Measurements from ENCODE around the gene AOPEP. TPM values are rescaled to one million over a fixed set of nuclear protein-coding genes. Genes with fewer than 3 reads are reported as not detected.

AOPEP gene
- total RNA-seq, 1 experiment from 2014 or later, result 89.5 TPM

DNA sequence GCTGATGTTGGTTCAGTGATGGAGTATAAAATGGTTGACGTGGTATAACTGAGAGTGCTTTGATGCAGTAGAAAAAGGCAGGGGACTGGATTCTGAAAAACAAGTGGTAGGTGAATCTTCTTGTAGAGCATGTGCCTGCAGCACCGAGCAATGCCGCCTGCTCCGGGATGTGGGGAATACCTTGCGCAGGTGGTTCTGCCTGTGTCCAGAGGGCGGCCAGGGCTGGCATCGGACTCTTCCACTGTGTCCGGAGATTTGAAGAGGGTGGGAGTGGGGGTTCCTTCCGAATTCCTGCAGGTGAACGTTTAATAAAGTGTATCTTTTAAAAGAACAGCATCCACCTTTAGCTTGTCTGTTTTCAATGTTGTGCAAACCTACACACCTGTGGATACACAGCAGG, 353.0 kb downstream of the AOPEP start:
- TF ChIP-seq CTCF (IDR thresholded peaks at IDR 0.05; ENCODE audit: unreplicated experiment), result no peak
- no peak for DNase-seq
- no TSS peak for BruUV-seq (replicated peaks)
- intact Hi-C loops (cut with micrococcal nuclease; ENCODE audit: unreplicated experiment), result no loop called here
- H3K27me3 Mint-ChIP-seq (ENCODE audit: unreplicated experiment), result no peaks in the 10 kb centered on the region
- H3K36me3 Mint-ChIP-seq (ENCODE audit: insufficient read depth, unreplicated experiment), result peaks cover 76% of the 10 kb centered on the region
- H3K9me3 Mint-ChIP-seq (ENCODE audit: low read depth, unreplicated experiment), result no peaks in the 10 kb centered on the region
- peaks cover 8% of the 10 kb centered on the region for H3K4me1 Mint-ChIP-seq (ENCODE audit: low read depth, unreplicated experiment)
- H3K4me3 Mint-ChIP-seq (ENCODE audit: low read depth, unreplicated experiment), result no peak overlapping the region
- no peak overlapping the region for H3K27ac Mint-ChIP-seq (ENCODE audit: unreplicated experiment)
- CTCF ChIA-PET, result no interaction called here

GRCh38 chr9:95080961-95081647, 354.6 kb downstream of the AOPEP start:
- no peak for DNase-seq
- Mint-ChIP-seq H3K4me3 (ENCODE audit: low read depth, unreplicated experiment) (no peak overlapping the region), H3K27me3 (ENCODE audit: unreplicated experiment) (no peaks in the 10 kb centered on the region), H3K9me3 (ENCODE audit: low read depth, unreplicated experiment) (no peaks in the 10 kb centered on the region), H3K27ac (ENCODE audit: unreplicated experiment) (no peak overlapping the region), H3K36me3 (ENCODE audit: insufficient read depth, unreplicated experiment) (peaks cover 87% of the 10 kb centered on the region), H3K4me1 (ENCODE audit: low read depth, unreplicated experiment) (peaks cover 8% of the 10 kb centered on the region)
- BruUV-seq (replicated peaks), result TSS peak; percentile 3
- CTCF ChIA-PET, result no interaction called here
- TF ChIP-seq CTCF (IDR thresholded peaks at IDR 0.05; ENCODE audit: unreplicated experiment), result no peak
- intact Hi-C loops (cut with micrococcal nuclease; ENCODE audit: unreplicated experiment), result no loop called here

DNA sequence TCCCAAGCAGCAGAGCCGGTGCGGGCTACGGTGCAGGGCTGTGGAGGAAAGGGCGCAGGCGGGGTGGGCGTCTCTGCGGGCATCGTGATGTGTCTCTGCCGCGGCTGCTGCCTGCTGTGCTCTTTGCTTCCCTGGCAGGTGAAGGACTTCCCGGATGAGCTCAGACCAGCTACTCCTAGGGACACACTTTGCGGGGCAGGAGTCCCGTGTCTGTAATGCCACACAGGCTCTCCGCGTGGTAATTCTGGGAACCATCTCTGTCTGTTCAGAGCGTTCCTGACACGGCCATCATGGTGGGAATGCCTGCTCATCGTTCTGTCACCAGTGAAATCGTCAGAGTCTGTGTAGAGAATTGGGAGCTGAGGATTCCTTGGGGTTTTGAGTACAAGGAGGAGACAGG, 355.5 kb downstream of the AOPEP start:
- BruUV-seq (replicated peaks), result no TSS peak
- intact Hi-C loops (cut with micrococcal nuclease; ENCODE audit: unreplicated experiment), result no loop called here
- H3K27ac Mint-ChIP-seq (ENCODE audit: unreplicated experiment), result no peak overlapping the region
- no peaks in the 10 kb centered on the region for H3K27me3 Mint-ChIP-seq (ENCODE audit: unreplicated experiment)
- TF ChIP-seq CTCF (IDR thresholded peaks at IDR 0.05; ENCODE audit: unreplicated experiment), result no peak
- no peaks in the 10 kb centered on the region for H3K9me3 Mint-ChIP-seq (ENCODE audit: low read depth, unreplicated experiment)
- no peak overlapping the region for H3K4me3 Mint-ChIP-seq (ENCODE audit: low read depth, unreplicated experiment)
- CTCF ChIA-PET, result no interaction called here
- peaks cover 92% of the 10 kb centered on the region for H3K36me3 Mint-ChIP-seq (ENCODE audit: insufficient read depth, unreplicated experiment)
- no peak for DNase-seq
- H3K4me1 Mint-ChIP-seq (ENCODE audit: low read depth, unreplicated experiment), result peaks cover 5% of the 10 kb centered on the region

DNA sequence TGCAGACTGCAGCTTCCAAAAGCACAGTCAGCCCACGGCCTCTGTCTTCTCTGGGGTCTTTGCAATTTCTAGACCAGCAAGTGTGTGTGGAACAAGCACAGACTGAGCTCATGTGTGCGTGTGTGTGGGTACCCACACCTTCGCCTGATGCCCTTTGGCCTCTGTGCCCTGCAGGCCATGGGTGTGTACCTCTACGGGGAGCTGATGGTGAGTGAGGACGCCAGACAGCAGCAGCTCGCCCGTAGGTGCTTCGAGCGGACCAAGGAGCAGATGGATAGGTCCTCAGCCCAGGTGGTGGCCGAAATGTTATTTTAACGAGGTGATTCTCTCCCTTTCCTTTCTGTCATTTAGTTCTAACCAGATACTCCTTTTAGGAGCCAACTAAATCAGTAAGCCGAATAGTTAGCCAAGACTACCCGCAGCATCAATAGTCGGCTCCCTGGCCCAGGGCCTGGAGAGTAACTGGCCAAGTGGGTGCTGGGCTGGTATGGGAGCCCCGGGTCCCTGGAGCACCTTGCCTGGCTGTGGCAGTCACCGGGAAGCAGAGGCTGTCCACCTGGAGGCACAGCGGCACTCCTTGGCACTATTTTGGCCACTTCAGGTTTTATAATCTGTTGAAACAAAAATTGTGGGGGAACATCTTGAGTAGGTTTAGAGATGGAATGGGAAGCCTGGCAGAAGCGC, 356.0 kb downstream of the AOPEP start:
- intact Hi-C loops (cut with micrococcal nuclease; ENCODE audit: unreplicated experiment), result no loop called here
- no peak for TF ChIP-seq CTCF (IDR thresholded peaks at IDR 0.05; ENCODE audit: unreplicated experiment)
- no peak for DNase-seq
- H3K27me3 Mint-ChIP-seq (ENCODE audit: unreplicated experiment), result no peaks in the 10 kb centered on the region
- BruUV-seq (replicated peaks), result no TSS peak
- peaks cover 90% of the 10 kb centered on the region for H3K36me3 Mint-ChIP-seq (ENCODE audit: insufficient read depth, unreplicated experiment)
- H3K4me1 Mint-ChIP-seq (ENCODE audit: low read depth, unreplicated experiment), result no peaks in the 10 kb centered on the region
- no peaks in the 10 kb centered on the region for H3K9me3 Mint-ChIP-seq (ENCODE audit: low read depth, unreplicated experiment)
- CTCF ChIA-PET, result no interaction called here
- no peak overlapping the region for H3K27ac Mint-ChIP-seq (ENCODE audit: unreplicated experiment)
- H3K4me3 Mint-ChIP-seq (ENCODE audit: low read depth, unreplicated experiment), result no peak overlapping the region
